ENCODE measurements around the gene IFT81.
A peak's percentile ranks its signal among the peaks of the same experiment; 100 is the strongest.
"Not testable (repeated sequence)": the region's sequence is repeated elsewhere in the genome, so short reads cannot be mapped to it uniquely, and the experiment has no call there.

The IFT81 gene

GRCh38 chr12:110124269-110124995, at the start of gene IFT81:
IFT81 (plus strand) TSS chr12:110124357; CDS start chr12:110127381, 3,024 bp downstream.
- peak; percentile 86 for DNase-seq

- no peak for DNase-seq
Observed at GRCh38 chr12:110075880-110076279, 48.3 kb upstream of the IFT81 start.

- no peak for DNase-seq
Observed at GRCh38 chr12:110077800-110078199, 46.4 kb upstream of the IFT81 start.

GRCh38 chr12:110079477-110080400, 44.4 kb upstream of the IFT81 start:
- DNase-seq: no peak

GRCh38 chr12:110080410-110080809, 43.7 kb upstream of the IFT81 start:
- DNase-seq: no peak

GRCh38 chr12:110084314-110085015, 39.7 kb upstream of the IFT81 start:
- DNase-seq: no peak

- DNase-seq: not testable (repeated sequence)
Observed at GRCh38 chr12:110088216-110088615, 35.9 kb upstream of the IFT81 start.

- no peak for DNase-seq
Observed at GRCh38 chr12:110088936-110089335, 35.2 kb upstream of the IFT81 start.

GRCh38 chr12:110090266-110091135, 33.7 kb upstream of the IFT81 start:
- no peak for DNase-seq

- DNase-seq: no peak
Observed at GRCh38 chr12:110091136-110091711, 32.9 kb upstream of the IFT81 start.

- DNase-seq: no peak
Observed at GRCh38 chr12:110093631-110094311, 30.4 kb upstream of the IFT81 start.

GRCh38 chr12:110100315-110100970, 23.7 kb upstream of the IFT81 start:
- DNase-seq: peak; percentile 13

- no peak for DNase-seq
Observed at GRCh38 chr12:110102255-110102654, 21.9 kb upstream of the IFT81 start.

- DNase-seq: no peak
Observed at GRCh38 chr12:110104188-110105094, 19.7 kb upstream of the IFT81 start.

GRCh38 chr12:110105159-110105558, 19.0 kb upstream of the IFT81 start:
- DNase-seq: no peak

GRCh38 chr12:110105986-110106385, 18.2 kb upstream of the IFT81 start:
- no peak for DNase-seq

- no peak for DNase-seq
Observed at GRCh38 chr12:110107369-110108281, 16.5 kb upstream of the IFT81 start.

GRCh38 chr12:110108309-110109036, 15.7 kb upstream of the IFT81 start:
- no peak for DNase-seq
